HEK293 (cell line): ENCODE measurements around the gene ACCSL.

Experiments used
- HOXA7 ChIP-seq: sonication (generic); formaldehyde crosslinking; IDR thresholded peaks from 2 replicates; pipeline ENCODE4 v1.8.1; 2022; ENCODE audit warnings: missing genetic modification reagents, borderline replicate concordance
- RBAK ChIP-seq: fragments of 450-650 bp; formaldehyde crosslinking; IDR thresholded peaks from 2 replicates; pipeline ENCODE4 v1.5.1; 2016; ENCODE audit warnings: missing biosample characterization, missing genetic modification characterization
- ZBTB20 ChIP-seq: fragments of 450-650 bp; formaldehyde crosslinking; IDR thresholded peaks from 2 replicates; pipeline ENCODE4 v1.5.1; 2016; ENCODE audit warnings: missing biosample characterization, missing genetic modification characterization
- ZNF121 ChIP-seq: fragments of 450-650 bp; formaldehyde crosslinking; IDR thresholded peaks from 2 replicates; pipeline ENCODE4 v1.5.1; 2016; ENCODE audit warnings: missing biosample characterization, missing genetic modification characterization
- ZNF549 ChIP-seq: fragments of 450-650 bp; IDR thresholded peaks from 2 replicates; pipeline ENCODE4 v1.5.1; 2018; ENCODE audit warnings: missing biosample characterization, missing genetic modification characterization, mild to moderate bottlenecking, inconsistent platforms, moderate library complexity
- TF ChIP-seq, protein P1 (sequence below): fragments of 450-650 bp; formaldehyde crosslinking; IDR thresholded peaks from 2 replicates; pipeline ENCODE4 v1.5.1; 2016; ENCODE audit warnings: missing biosample characterization, missing genetic modification characterization, low read depth
- TF ChIP-seq, protein P2 (sequence below): fragments of 450-650 bp; formaldehyde crosslinking; IDR thresholded peaks from 2 replicates; pipeline ENCODE4 v1.5.1; 2016; ENCODE audit warnings: missing biosample characterization, missing genetic modification characterization

DNA sequence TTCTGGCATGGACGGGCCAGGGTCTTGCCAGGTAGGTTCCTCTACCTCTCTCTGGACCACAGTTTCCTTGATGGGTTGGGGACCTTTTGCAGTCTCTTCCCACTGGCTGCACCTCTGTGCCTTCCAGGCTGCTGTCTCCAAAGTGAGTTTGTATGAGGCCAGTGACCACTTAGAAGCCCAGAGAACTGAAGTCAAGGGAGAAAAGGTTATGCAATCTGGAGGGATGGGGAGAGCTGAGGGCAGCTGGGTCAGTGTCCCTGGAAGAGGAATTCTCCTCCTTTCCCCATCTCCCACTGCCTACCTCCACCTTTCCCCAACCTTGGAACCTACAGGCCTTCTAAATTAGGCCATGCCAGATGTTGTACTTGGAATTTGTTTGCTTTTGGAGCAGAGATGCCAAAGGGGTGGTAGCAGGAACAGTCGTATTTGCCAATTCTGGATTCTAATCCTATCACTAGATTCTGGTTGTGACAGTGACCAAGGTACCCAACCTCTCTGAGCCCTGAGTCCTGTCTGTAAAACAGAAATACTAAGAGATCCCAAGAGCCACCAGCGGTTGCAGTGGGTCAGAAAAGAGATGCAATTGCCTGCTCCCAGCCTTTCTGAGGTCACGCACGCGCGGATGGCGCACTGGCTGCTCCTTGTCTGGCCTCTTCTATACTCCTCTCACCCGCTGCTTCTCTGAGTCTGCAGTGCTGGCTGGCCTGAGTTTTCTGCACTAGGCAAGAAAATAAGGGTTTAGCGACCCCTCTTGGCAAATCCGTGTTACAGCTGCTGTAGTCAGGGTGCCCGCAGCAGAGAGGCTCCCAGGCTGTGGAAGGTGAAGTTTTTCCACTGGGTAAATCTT lies 10.7 kb upstream of the ACCSL start:
- TF ChIP-seq, protein P1, sequence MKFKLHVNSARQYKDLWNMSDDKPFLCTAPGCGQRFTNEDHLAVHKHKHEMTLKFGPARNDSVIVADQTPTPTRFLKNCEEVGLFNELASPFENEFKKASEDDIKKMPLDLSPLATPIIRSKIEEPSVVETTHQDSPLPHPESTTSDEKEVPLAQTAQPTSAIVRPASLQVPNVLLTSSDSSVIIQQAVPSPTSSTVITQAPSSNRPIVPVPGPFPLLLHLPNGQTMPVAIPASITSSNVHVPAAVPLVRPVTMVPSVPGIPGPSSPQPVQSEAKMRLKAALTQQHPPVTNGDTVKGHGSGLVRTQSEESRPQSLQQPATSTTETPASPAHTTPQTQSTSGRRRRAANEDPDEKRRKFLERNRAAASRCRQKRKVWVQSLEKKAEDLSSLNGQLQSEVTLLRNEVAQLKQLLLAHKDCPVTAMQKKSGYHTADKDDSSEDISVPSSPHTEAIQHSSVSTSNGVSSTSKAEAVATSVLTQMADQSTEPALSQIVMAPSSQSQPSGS (tag by site-specific recombination) = no peak
- no peak for TF ChIP-seq ZNF549 (tag by site-specific recombination)
- TF ChIP-seq, protein P2, sequence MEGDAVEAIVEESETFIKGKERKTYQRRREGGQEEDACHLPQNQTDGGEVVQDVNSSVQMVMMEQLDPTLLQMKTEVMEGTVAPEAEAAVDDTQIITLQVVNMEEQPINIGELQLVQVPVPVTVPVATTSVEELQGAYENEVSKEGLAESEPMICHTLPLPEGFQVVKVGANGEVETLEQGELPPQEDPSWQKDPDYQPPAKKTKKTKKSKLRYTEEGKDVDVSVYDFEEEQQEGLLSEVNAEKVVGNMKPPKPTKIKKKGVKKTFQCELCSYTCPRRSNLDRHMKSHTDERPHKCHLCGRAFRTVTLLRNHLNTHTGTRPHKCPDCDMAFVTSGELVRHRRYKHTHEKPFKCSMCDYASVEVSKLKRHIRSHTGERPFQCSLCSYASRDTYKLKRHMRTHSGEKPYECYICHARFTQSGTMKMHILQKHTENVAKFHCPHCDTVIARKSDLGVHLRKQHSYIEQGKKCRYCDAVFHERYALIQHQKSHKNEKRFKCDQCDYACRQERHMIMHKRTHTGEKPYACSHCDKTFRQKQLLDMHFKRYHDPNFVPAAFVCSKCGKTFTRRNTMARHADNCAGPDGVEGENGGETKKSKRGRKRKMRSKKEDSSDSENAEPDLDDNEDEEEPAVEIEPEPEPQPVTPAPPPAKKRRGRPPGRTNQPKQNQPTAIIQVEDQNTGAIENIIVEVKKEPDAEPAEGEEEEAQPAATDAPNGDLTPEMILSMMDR = peak; percentile 44; the same call in 1 of the 2 replicates
- no peak for TF ChIP-seq ZBTB20 (tag by site-specific recombination)
- no peak for TF ChIP-seq HOXA7 (CRISPR knock-in tag)
- no peak for TF ChIP-seq ZNF121 (tag by site-specific recombination)
- no peak for TF ChIP-seq RBAK
